ENCODE results near the gene MAST1. TPM values are rescaled to one million over a fixed set of nuclear protein-coding genes. Genes with fewer than 3 reads are reported as not detected.
A peak's percentile ranks its signal among the peaks of the same experiment; 100 is the strongest.

MAST1 gene
- total and polyA plus RNA-seq, 3 donors from 2014 or later: 8.5 to 11.7 (median 9.0) TPM

GRCh38 chr19:12865746-12866415, 27.6 kb downstream of the MAST1 start:
- no peak for DNase-seq
- Histone ChIP-seq H3K9me3 (no peaks in the 10 kb centered on the region), H3K27ac (no peak overlapping the region), H3K4me3 (no peak overlapping the region), H3K36me3 (ENCODE audit: low read depth, missing control alignments) (no peaks in the 10 kb centered on the region), H3K27me3 (no peaks in the 10 kb centered on the region), H3K4me1 (no peaks in the 10 kb centered on the region)
- intact Hi-C loops (cut with DNase I; ENCODE audit: low total_unique reads): no loop called here
- 68 to 70% methylated on average over 9 to 19 of the region's 19 CpGs for WGBS, 2 donors
- TF ChIP-seq CTCF (IDR thresholded peaks at IDR 0.05): no peak
- TF ChIP-seq POLR2A (IDR thresholded peaks at IDR 0.05): no peak

- 63 to 66% methylated on average over 23 to 29 of the region's 29 CpGs for whole genome bisulfite sequencing, 2 donors
- no peak for DNase-seq
- TF ChIP-seq POLR2A (IDR thresholded peaks at IDR 0.05) (no peak), CTCF (IDR thresholded peaks at IDR 0.05) (no peak)
- Histone ChIP-seq H3K9me3 (no peaks in the 10 kb centered on the region), H3K4me3 (no peak overlapping the region), H3K36me3 (ENCODE audit: low read depth, missing control alignments) (no peaks in the 10 kb centered on the region), H3K27ac (no peak overlapping the region), H3K27me3 (no peaks in the 10 kb centered on the region), H3K4me1 (no peaks in the 10 kb centered on the region)
- intact Hi-C loops (cut with DNase I; ENCODE audit: low total_unique reads): no loop called here
Measured at GRCh38 chr19:12866416-12867119, 28.3 kb downstream of the MAST1 start.

GRCh38 chr19:12867120-12868099, 29.1 kb downstream of the MAST1 start:
- intact Hi-C loops (cut with DNase I; ENCODE audit: low total_unique reads): no loop called here
- H3K4me3 ChIP-seq: peak overlapping the region in 1 of 2 donors; percentile 29
- DNase-seq: peak; percentile 68
- no peaks in the 10 kb centered on the region for H3K27me3 ChIP-seq
- WGBS, 2 donors: 8 to 15% methylated on average over 42 to 48 of the region's 51 CpGs
- H3K36me3 ChIP-seq (ENCODE audit: low read depth, missing control alignments): no peaks in the 10 kb centered on the region
- H3K4me1 ChIP-seq: no peaks in the 10 kb centered on the region
- H3K9me3 ChIP-seq: no peaks in the 10 kb centered on the region
- no peak overlapping the region for H3K27ac ChIP-seq
- TF ChIP-seq CTCF (IDR thresholded peaks at IDR 0.05): no peak
- no peak for TF ChIP-seq POLR2A (IDR thresholded peaks at IDR 0.05)

GRCh38 chr19:12868540-12869112, 30.3 kb downstream of the MAST1 start:
- WGBS, 2 donors: 74 to 77% methylated on average over 9 to 10 of the region's 10 CpGs
- H3K27ac ChIP-seq: no peak overlapping the region
- H3K36me3 ChIP-seq (ENCODE audit: low read depth, missing control alignments): no peaks in the 10 kb centered on the region
- no peaks in the 10 kb centered on the region for H3K9me3 ChIP-seq
- no peak overlapping the region for H3K4me3 ChIP-seq
- TF ChIP-seq POLR2A (IDR thresholded peaks at IDR 0.05) (no peak), CTCF (IDR thresholded peaks at IDR 0.05) (no peak)
- H3K4me1 ChIP-seq: no peaks in the 10 kb centered on the region
- peak; percentile 64 for DNase-seq
- H3K27me3 ChIP-seq: no peaks in the 10 kb centered on the region
- intact Hi-C loops (cut with DNase I; ENCODE audit: low total_unique reads): no loop called here

All from testis (tissue), 3 donors.